Measurements from ENCODE around the gene ELAPOR2.

Gene ELAPOR2

GRCh38 chr7:87094322-87094721 lies 34.9 kb upstream of the ELAPOR2 start:
- in situ Hi-C loops (cut with MboI; ENCODE audit: low sequenced_read_pairs, unreplicated experiment) = no loop called here
- no peak for DNase-seq (ENCODE audit: low spot score)
- TF ChIP-seq CTCF (IDR thresholded peaks at IDR 0.05; ENCODE audit: borderline replicate concordance, control extremely low read depth, extremely low read depth, insufficient read depth, missing control alignments) = no peak

GRCh38 chr7:87092568-87093091 lies 33.2 kb upstream of the ELAPOR2 start:
- in situ Hi-C loops (cut with MboI; ENCODE audit: low sequenced_read_pairs, unreplicated experiment) = no loop called here
- DNase-seq (ENCODE audit: low spot score) = no peak
- no peak for TF ChIP-seq CTCF (IDR thresholded peaks at IDR 0.05; ENCODE audit: borderline replicate concordance, control extremely low read depth, extremely low read depth, insufficient read depth, missing control alignments)

GRCh38 chr7:87091487-87092066 lies 32.1 kb upstream of the ELAPOR2 start:
- DNase-seq (ENCODE audit: low spot score) = no peak
- in situ Hi-C loops (cut with MboI; ENCODE audit: low sequenced_read_pairs, unreplicated experiment) = no loop called here
- TF ChIP-seq CTCF (IDR thresholded peaks at IDR 0.05; ENCODE audit: borderline replicate concordance, control extremely low read depth, extremely low read depth, insufficient read depth, missing control alignments) = no peak

GRCh38 chr7:87083865-87084519 lies 24.5 kb upstream of the ELAPOR2 start:
- in situ Hi-C loops (cut with MboI; ENCODE audit: low sequenced_read_pairs, unreplicated experiment) = no loop called here
- TF ChIP-seq CTCF (IDR thresholded peaks at IDR 0.05; ENCODE audit: borderline replicate concordance, control extremely low read depth, extremely low read depth, insufficient read depth, missing control alignments) = no peak
- no peak for DNase-seq (ENCODE audit: low spot score)

GRCh38 chr7:87082675-87083074 lies 23.2 kb upstream of the ELAPOR2 start:
- DNase-seq (ENCODE audit: low spot score) = no peak
- no peak for TF ChIP-seq CTCF (IDR thresholded peaks at IDR 0.05; ENCODE audit: borderline replicate concordance, control extremely low read depth, extremely low read depth, insufficient read depth, missing control alignments)
- in situ Hi-C loops (cut with MboI; ENCODE audit: low sequenced_read_pairs, unreplicated experiment) = no loop called here

GRCh38 chr7:87075671-87076404 lies 16.4 kb upstream of the ELAPOR2 start:
- peak; percentile 16 for DNase-seq (ENCODE audit: low spot score)
- TF ChIP-seq CTCF (IDR thresholded peaks at IDR 0.05; ENCODE audit: borderline replicate concordance, control extremely low read depth, extremely low read depth, insufficient read depth, missing control alignments) = no peak
- in situ Hi-C loops (cut with MboI; ENCODE audit: low sequenced_read_pairs, unreplicated experiment) = loop anchor here (10.0 kb wide), 1 partner anchor 69 kb away; no protein-coding TSS in a partner anchor
